Measurements from ENCODE around the gene TMEM204.

The TMEM204 gene

GRCh38 chr16:1499756-1500464 is 33.6 kb upstream of the TMEM204 start:
- DNase-seq = no peak

GRCh38 chr16:1500465-1501150 is 32.9 kb upstream of the TMEM204 start:
- DNase-seq = no peak

GRCh38 chr16:1501630-1502029 is 31.8 kb upstream of the TMEM204 start:
- no peak for DNase-seq

GRCh38 chr16:1502092-1503004 is 31.1 kb upstream of the TMEM204 start:
- no peak for DNase-seq

GRCh38 chr16:1503110-1503955 is 30.1 kb upstream of the TMEM204 start:
- no peak for DNase-seq

- no peak for DNase-seq
These were observed 28.2 kb upstream of the TMEM204 start for GRCh38 chr16:1505073-1505844.

GRCh38 chr16:1505912-1506311 is 27.6 kb upstream of the TMEM204 start:
- DNase-seq = no peak

- DNase-seq = no peak
These were observed 26.8 kb upstream of the TMEM204 start for GRCh38 chr16:1506494-1507213.

- DNase-seq = no peak
These were observed 24.8 kb upstream of the TMEM204 start for GRCh38 chr16:1508494-1509187.

- no peak for DNase-seq
These were observed 23.9 kb upstream of the TMEM204 start for GRCh38 chr16:1509307-1510221.

GRCh38 chr16:1510272-1510671 is 23.2 kb upstream of the TMEM204 start:
- DNase-seq = no peak

- DNase-seq = no peak
These were observed 22.5 kb upstream of the TMEM204 start for GRCh38 chr16:1510941-1511351.

GRCh38 chr16:1511662-1512569 is 21.6 kb upstream of the TMEM204 start:
- no peak for DNase-seq

GRCh38 chr16:1512774-1513173 is 20.7 kb upstream of the TMEM204 start:
- no peak for DNase-seq

- no peak for DNase-seq
These were observed 19.0 kb upstream of the TMEM204 start for GRCh38 chr16:1514507-1514906.

- DNase-seq = no peak
These were observed 14.8 kb upstream of the TMEM204 start for GRCh38 chr16:1518626-1519135.

- DNase-seq = no peak
These were observed 13.6 kb upstream of the TMEM204 start for GRCh38 chr16:1519831-1520230.

GRCh38 chr16:1520461-1520860 is 13.0 kb upstream of the TMEM204 start:
- no peak for DNase-seq
